GM12878 (cell line): ENCODE data around the gene GSTM2. TPM values are rescaled to one million over a fixed set of nuclear protein-coding genes. Genes with fewer than 3 reads are reported as not detected.
"Not testable (repeated sequence)": the region's sequence is repeated elsewhere in the genome, so short reads cannot be mapped to it uniquely, and the experiment has no call there.

Source experiments
- ATAC-seq: fragments of 200-7000 bp; cut with Tn5 transposase; 3 replicates; pipeline ENCODE4 v1.9.1; 2020; ENCODE audit warnings: mild to moderate bottlenecking, moderate library complexity
- BruUV-seq: library from RNA; stranded (reverse); fragments of 400-500 nt; replicated peaks from 2 replicates; lab custom pipeline; 2021; lab: Mats Ljungman, UMichigan
- CTCF ChIA-PET: fragments of 300-600 bp; sonication (Branson Sonifier 250); formaldehyde crosslinking; extraction: SDS; loops from one replicate; lab custom pipeline; 2021; ENCODE audit warnings: inconsistent platforms; lab: Yijun Ruan, JAX
- POLR2A ChIA-PET: fragments of 350-600 bp; formaldehyde crosslinking; extraction: SDS; loops from one replicate; lab custom pipeline; 2021; ENCODE audit warnings: inconsistent platforms; lab: Charles Lee
- RAD21 ChIA-PET: fragments of 300-600 bp; sonication (Branson Sonifier 250); formaldehyde crosslinking; loops from one replicate; lab custom pipeline; 2023; ENCODE audit warnings: antibody characterized with exemption; ENCODE audit not compliant: unreplicated experiment; lab: Charles Lee
- SMC1A ChIA-PET: fragments of 300-600 bp; sonication (Branson Sonifier 250); formaldehyde crosslinking; loops from one replicate; lab custom pipeline; 2023; ENCODE audit not compliant: unreplicated experiment, uncharacterized antibody; lab: Charles Lee
- DNase-seq: peaks from one replicate; pipeline ENCODE4 v3.0.0-alpha.2; 2011; ENCODE audit warnings: low read depth, low spot score
- FAIRE-seq: peaks from 3 replicates; lab custom pipeline; 2011; peaks lifted over from hg19 to GRCh38; lab: Jason Lieb, UNC
- H2AFZ ChIP-seq: 2 replicates; pipeline ENCODE4 v1.6.0; 2011; ENCODE audit warnings: low read depth, low read length, control low read depth; ENCODE audit not compliant: control insufficient read depth
- H3K27ac ChIP-seq: 2 replicates; pipeline ENCODE4 v1.5.1; 2011; ENCODE audit warnings: control low read depth; ENCODE audit not compliant: control insufficient read depth, insufficient read depth
- H3K27me3 ChIP-seq, 2 experiments: replicated peaks in 1 of 2; 2 replicates each; pipeline versions ENCODE4 v1.6.0 to v1.6.1; 2011; ENCODE audit warnings: low read length in 1 of 2; ENCODE audit not compliant: control insufficient read depth in 2 of 2, insufficient read depth in 2 of 2
- H3K36me3 ChIP-seq, 2 experiments: 2 replicates each; pipeline ENCODE4 v1.5.1; 2011; ENCODE audit warnings: low read length in 1 of 2; ENCODE audit not compliant: control insufficient read depth in 2 of 2, insufficient read depth in 2 of 2
- H3K4me1 ChIP-seq: 2 replicates; pipeline ENCODE4 v1.6.1; 2011; ENCODE audit warnings: mild to moderate bottlenecking, low read length, moderate library complexity, mixed read lengths; ENCODE audit not compliant: control insufficient read depth, insufficient read depth
- H3K4me2 ChIP-seq: 2 replicates; pipeline ENCODE4 v1.6.0; 2011; ENCODE audit warnings: control low read depth; ENCODE audit not compliant: control insufficient read depth, insufficient read depth
- H3K4me3 ChIP-seq: fragments of 200-600 bp; sonication (generic); 2 replicates; pipeline ENCODE4 v1.5.1; 2016
- H3K79me2 ChIP-seq: 2 replicates; pipeline ENCODE4 v1.6.0; 2011; ENCODE audit warnings: low read length; ENCODE audit not compliant: control insufficient read depth, insufficient read depth
- H3K9ac ChIP-seq: 2 replicates; pipeline ENCODE4 v1.8.0; 2011; ENCODE audit warnings: low read length, control low read depth, mixed read lengths; ENCODE audit not compliant: control insufficient read depth, insufficient read depth
- H3K9me3 ChIP-seq: replicated peaks from 3 replicates; pipeline ENCODE4 v1.5.1; 2011; ENCODE audit warnings: mild to moderate bottlenecking, low read length; ENCODE audit not compliant: control insufficient read depth, insufficient read depth
- H4K20me1 ChIP-seq: 2 replicates; pipeline ENCODE4 v1.6.0; 2011; ENCODE audit not compliant: control insufficient read depth, insufficient read depth
- WGBS: methylation state at CpG from one replicate; pipeline ENCODE4 v1.1.6; 2016; ENCODE audit warnings: low lambda C conversion rate; ENCODE audit not compliant: insufficient replicate concordance, insufficient coverage; ENCODE audit errors: missing lambda C conversion rate; 5-methylcytosine and 5-hydroxymethylcytosine counted together
- in situ Hi-C: fragments of 300-500 bp; cut with MboI; formaldehyde crosslinking; loops from 9 replicates; pipeline ENCODE4 v1.14.3; 2018; ENCODE audit warnings: mixed read lengths
- intact Hi-C: fragments of 100-400 bp; cut with micrococcal nuclease; formaldehyde crosslinking; loops from one replicate; pipeline ENCODE4 v1.14.2; 2022; ENCODE audit not compliant: unreplicated experiment
- polyA plus RNA-seq, 11 experiments: library from polyadenylated mRNA; depleted of rRNA in 4 of 11; unstranded in 6 of 11; stranded (reverse) in 5 of 11; fragments of >200 nt; fragmentation: Nextera tagmentation in 4 of 11; fragmentation: Illumina TruSeq in 1 of 11; extraction: Ambion mirVana in 4 of 11; extraction: Trizol in 1 of 11; gene quantifications; 1 replicate in 1 of 11; 2 replicates in 10 of 11; pipeline versions ENCODE4 v1.2.1 to v1.2.3, GENCODE V29; 2011 to 2016; ENCODE audit warnings: inconsistent platforms in 2 of 11, missing spikeins in 2 of 11, low read depth in 1 of 11
- total RNA-seq, 4 experiments: library from RNA; depleted of rRNA in 3 of 4; stranded (reverse); fragments of >200 nt in 3 of 4; fragmentation: Illumina TruSeq in 1 of 4; extraction: Trizol in 1 of 4; gene quantifications; 2 replicates each; pipeline versions ENCODE4 v1.2.1 to v1.2.3, GENCODE V29; 2013 to 2021

The GSTM2 gene
- total and polyA plus RNA-seq, 10 of the 15 experiments (the other 5 are each of a cell fraction or from before 2014, with no cell fraction given): 8.3 to 32.3 (median 20.2) TPM

DNA sequence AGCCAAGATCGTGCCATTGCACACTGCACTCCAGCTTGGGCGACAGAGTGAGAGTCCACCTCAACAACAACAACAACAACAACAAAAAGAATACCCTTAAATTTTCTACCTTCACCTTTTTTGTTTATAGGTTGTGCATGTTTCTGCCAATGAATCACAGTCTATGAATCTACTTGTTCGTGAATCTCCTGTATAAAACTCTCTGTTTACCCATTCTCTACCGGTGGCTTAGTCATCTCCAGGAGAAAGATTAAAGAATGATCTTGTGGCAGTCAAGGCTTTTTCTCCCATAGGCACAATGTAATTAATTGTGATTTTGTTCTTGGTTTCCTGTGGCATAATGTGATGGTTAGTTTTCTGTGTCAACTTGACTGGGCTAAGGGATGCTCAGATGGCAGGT lies 30.0 kb downstream of the GSTM2 start:
- CTCF ChIA-PET, H3K27ac ChIP-seq, H3K36me3 ChIP-seq, RAD21 ChIA-PET, POLR2A ChIA-PET, DNase-seq, H3K4me3 ChIP-seq, H3K9ac ChIP-seq, intact Hi-C loops, FAIRE-seq, H3K9me3 ChIP-seq, H2AFZ ChIP-seq, H4K20me1 ChIP-seq, H3K79me2 ChIP-seq, H3K27me3 ChIP-seq, in situ Hi-C loops, SMC1A ChIA-PET, BruUV-seq, H3K4me1 ChIP-seq, ATAC-seq, H3K4me2 ChIP-seq: not testable (repeated sequence)
- WGBS: 95% methylated on average over 2 of the region's 4 CpGs

GRCh38 chr1:109702940-109703339 lies 35.1 kb downstream of the GSTM2 start:
- intact Hi-C loops, H4K20me1 ChIP-seq, POLR2A ChIA-PET, RAD21 ChIA-PET, SMC1A ChIA-PET, FAIRE-seq, H3K27ac ChIP-seq, in situ Hi-C loops, H3K4me1 ChIP-seq, H2AFZ ChIP-seq, BruUV-seq, DNase-seq, H3K36me3 ChIP-seq, H3K27me3 ChIP-seq, H3K9me3 ChIP-seq, H3K79me2 ChIP-seq, CTCF ChIA-PET, H3K4me3 ChIP-seq, H3K4me2 ChIP-seq, ATAC-seq, H3K9ac ChIP-seq: not testable (repeated sequence)
- 70% methylated on average over 3 of the region's 3 CpGs for WGBS
